Fibroblast of the aortic adventitia (primary cell): ENCODE measurements around the gene PEPD. TPM values are rescaled to one million over a fixed set of nuclear protein-coding genes. Genes with fewer than 3 reads are reported as not detected.

Source experiments
- DNase-seq: peaks from one replicate; pipeline ENCODE4 v3.0.0-alpha.2; 2010; ENCODE audit warnings: low read depth
- H3K4me3 ChIP-seq: 2 replicates; pipeline ENCODE4 v1.5.1; 2011; ENCODE audit warnings: low read depth, mild to moderate bottlenecking, control low read depth, low read length, moderate library complexity
- CTCF ChIP-seq: IDR thresholded peaks from 2 replicates; pipeline ENCODE4 v1.5.1; 2011; ENCODE audit warnings: mild to moderate bottlenecking, low read length, control low read depth, inconsistent platforms; ENCODE audit not compliant: insufficient read depth
- total RNA-seq: library from RNA; depleted of rRNA; stranded (reverse); fragments of >200 nt; gene quantifications from 2 replicates; pipeline ENCODE4 v1.2.3, GENCODE V29; 2012; ENCODE audit warnings: low replicate concordance

PEPD gene
- total RNA-seq, 1 donor = 65.0 TPM

GRCh38 chr19:33437821-33438671, 83.5 kb downstream of the PEPD start:
- peak; percentile 17 for DNase-seq
- H3K4me3 ChIP-seq = no peak overlapping the region
- no peak for TF ChIP-seq CTCF

GRCh38 chr19:33437393-33437820, 84.2 kb downstream of the PEPD start:
- H3K4me3 ChIP-seq = no peak overlapping the region
- no peak for DNase-seq
- no peak for TF ChIP-seq CTCF

GRCh38 chr19:33436360-33437345, 84.9 kb downstream of the PEPD start:
- no peak for TF ChIP-seq CTCF
- DNase-seq = no peak
- H3K4me3 ChIP-seq = no peak overlapping the region

- no peak overlapping the region for H3K4me3 ChIP-seq
- DNase-seq = no peak
- no peak for TF ChIP-seq CTCF
Observed at GRCh38 chr19:33435706-33436359, 85.8 kb downstream of the PEPD start.

- no peak overlapping the region for H3K4me3 ChIP-seq
- no peak for DNase-seq
- no peak for TF ChIP-seq CTCF
Observed at GRCh38 chr19:33434886-33435705, 86.5 kb downstream of the PEPD start.
